ENCODE measurements around the gene RBM27. TPM values are rescaled to one million over a fixed set of nuclear protein-coding genes. Genes with fewer than 3 reads are reported as not detected.
"Not testable (repeated sequence)": the region's sequence is repeated elsewhere in the genome, so short reads cannot be mapped to it uniquely, and the experiment has no call there.

Gene RBM27
- polyA plus RNA-seq, 3 donors, result 2.5 to 6.2 (median 3.9) TPM

GRCh38 chr5:146209714-146210113 lies 6.3 kb downstream of the RBM27 start:
- H3K4me1 Mint-ChIP-seq, result peaks cover 24% of the 10 kb centered on the region
- intact Hi-C loops (cut with micrococcal nuclease), result loop anchor here in 1 of 2 donors (10.0 kb wide), 1 partner anchor 235 kb away; the partner anchor contains the start of gene TCERG1
- WGBS (ENCODE audit: insufficient coverage), result no CpG with 5 or more reads among the region's 2 CpGs
- H3K9me3 Mint-ChIP-seq, result peaks cover 0 to 1% (median 0%) of the 10 kb centered on the region in 7 donors
- no peak for DNase-seq
- H3K9me3 ChIP-seq (replicated peaks in 1 of 2; ENCODE audit: control insufficient read depth in 1 of 2, insufficient read depth in 1 of 2, low read length in 2 of 2), result no peaks in the 10 kb centered on the region
- H3K4me2 ChIP-seq (replicated peaks; ENCODE audit: extremely low read depth, low read length, poor library complexity, severe bottlenecking), result no peak overlapping the region
- H3K27ac ChIP-seq (ENCODE audit: low read depth in 1 of 2, low read length in 2 of 2), result no peak overlapping the region
- H3K36me3 ChIP-seq (replicated peaks in 1 of 2; ENCODE audit: control insufficient read depth in 1 of 2, insufficient read depth in 2 of 2, low read length in 2 of 2), result no peaks in the 10 kb centered on the region
- peak overlapping the region in 1 of 7 donors; percentile 37 for H3K27ac Mint-ChIP-seq
- H3K27me3 ChIP-seq (ENCODE audit: control insufficient read depth in 2 of 2, insufficient read depth in 2 of 2, low read length in 2 of 2), result no peaks in the 10 kb centered on the region
- H3K4me3 Mint-ChIP-seq, result no peak overlapping the region
- TF ChIP-seq CTCF (IDR thresholded peaks at IDR 0.05), result no peak
- H3K79me2 ChIP-seq (ENCODE audit: insufficient read depth, low read length), result peaks cover 97% of the 10 kb centered on the region
- no peak overlapping the region for H3K9ac ChIP-seq (ENCODE audit: insufficient read depth, low read length, poor library complexity, severe bottlenecking)
- H4K20me1 ChIP-seq (ENCODE audit: insufficient read depth, low read length), result peaks cover 86% of the 10 kb centered on the region
- H3K36me3 Mint-ChIP-seq, result peaks cover 7% of the 10 kb centered on the region in 2 donors
- H3K4me1 ChIP-seq (ENCODE audit: control insufficient read depth in 1 of 2, insufficient read depth in 2 of 2, low read length in 2 of 2), result peaks cover 7 to 11% of the 10 kb centered on the region in 2 donors
- no peak overlapping the region for H3K4me3 ChIP-seq (replicated peaks in 1 of 3; ENCODE audit: low read depth in 2 of 3, low read length in 3 of 3)
- H3K27me3 Mint-ChIP-seq (ENCODE audit: low read depth in 3 of 3), result no peaks in the 10 kb centered on the region
- H2AFZ ChIP-seq (ENCODE audit: insufficient read depth, low read depth, low read length, poor library complexity, severe bottlenecking), result no peak overlapping the region

- H3K4me2 ChIP-seq (replicated peaks; ENCODE audit: extremely low read depth, low read length, poor library complexity, severe bottlenecking); H2AFZ ChIP-seq (ENCODE audit: insufficient read depth, low read depth, low read length, poor library complexity, severe bottlenecking); H3K27ac ChIP-seq (ENCODE audit: low read depth in 1 of 2, low read length in 2 of 2); H3K9ac ChIP-seq (ENCODE audit: insufficient read depth, low read length, poor library complexity, severe bottlenecking); H3K36me3 Mint-ChIP-seq; intact Hi-C loops (cut with micrococcal nuclease); H3K4me3 Mint-ChIP-seq; H3K27me3 ChIP-seq (ENCODE audit: control insufficient read depth in 2 of 2, insufficient read depth in 2 of 2, low read length in 2 of 2); H3K27me3 Mint-ChIP-seq (ENCODE audit: low read depth in 3 of 3); H3K36me3 ChIP-seq (replicated peaks in 1 of 2; ENCODE audit: control insufficient read depth in 1 of 2, insufficient read depth in 2 of 2, low read length in 2 of 2); DNase-seq; H3K9me3 ChIP-seq (replicated peaks in 1 of 2; ENCODE audit: control insufficient read depth in 1 of 2, insufficient read depth in 1 of 2, low read length in 2 of 2); H3K9me3 Mint-ChIP-seq; H3K4me1 ChIP-seq (ENCODE audit: control insufficient read depth in 1 of 2, insufficient read depth in 2 of 2, low read length in 2 of 2); H3K4me3 ChIP-seq (replicated peaks in 1 of 3; ENCODE audit: low read depth in 2 of 3, low read length in 3 of 3): not testable (repeated sequence)
- Histone ChIP-seq H3K79me2 (ENCODE audit: insufficient read depth, low read length) (peaks cover 97% of the 10 kb centered on the region), H4K20me1 (ENCODE audit: insufficient read depth, low read length) (peaks cover 89% of the 10 kb centered on the region)
- peaks cover 30% of the 10 kb centered on the region for H3K4me1 Mint-ChIP-seq
- WGBS (ENCODE audit: insufficient coverage), result 100% methylated on average over 1 of the region's 13 CpGs
- peak overlapping the region in 1 of 7 donors; percentile 30 for H3K27ac Mint-ChIP-seq
These were observed 7.4 kb downstream of the RBM27 start for GRCh38 chr5:146210810-146211209.
